HFF-Myc (cell line): ENCODE measurements around the gene MARK2.

Experiments used
- DNase-seq: peaks from one replicate; pipeline ENCODE4 v3.0.0-alpha.2; 2011; ENCODE audit warnings: low read depth; ENCODE audit errors: extremely low read depth
- H3K4me3 ChIP-seq: replicated peaks from 2 replicates; pipeline ENCODE4 v1.5.1; 2011; ENCODE audit warnings: low read depth, mild to moderate bottlenecking, control low read depth, low read length
- CTCF ChIP-seq: IDR thresholded peaks from 2 replicates; pipeline ENCODE4 v1.5.1; 2012; ENCODE audit warnings: mild to moderate bottlenecking, low read depth, low read length, control low read depth; ENCODE audit errors: missing control alignments

The MARK2 gene

GRCh38 chr11:63892228-63892627 lies 53.3 kb downstream of the MARK2 start:
- peak; percentile 3 for TF ChIP-seq CTCF
- no peak overlapping the region for H3K4me3 ChIP-seq
- DNase-seq, result no peak

- no peak for DNase-seq
- no peak overlapping the region for H3K4me3 ChIP-seq
- TF ChIP-seq CTCF, result no peak
Observed at GRCh38 chr11:63893355-63893754, 54.4 kb downstream of the MARK2 start.

GRCh38 chr11:63896071-63896470 lies 57.2 kb downstream of the MARK2 start:
- no peak for TF ChIP-seq CTCF
- no peak for DNase-seq
- H3K4me3 ChIP-seq, result no peak overlapping the region

GRCh38 chr11:63897459-63898146 lies 58.7 kb downstream of the MARK2 start:
- no peak overlapping the region for H3K4me3 ChIP-seq
- no peak for TF ChIP-seq CTCF
- no peak for DNase-seq

GRCh38 chr11:63901660-63902059 lies 62.8 kb downstream of the MARK2 start:
- H3K4me3 ChIP-seq, result no peak overlapping the region

GRCh38 chr11:63903884-63904283 lies 65.0 kb downstream of the MARK2 start:
- H3K4me3 ChIP-seq, result no peak overlapping the region
- no peak for TF ChIP-seq CTCF
- DNase-seq, result no peak

More at GRCh38 chr11:63901660-63902059, 62.8 kb downstream of the MARK2 start:
- no peak for DNase-seq
- peak; percentile 51 for TF ChIP-seq CTCF

- DNase-seq, result no peak
- no peak for TF ChIP-seq CTCF
- no peak overlapping the region for H3K4me3 ChIP-seq
Observed at GRCh38 chr11:63904743-63905142, 65.8 kb downstream of the MARK2 start.
